HG03103 (cell line): ENCODE measurements around the gene TFAP2A.

ENCODE experiments used
- ATAC-seq: cut with Tn5 transposase; IDR thresholded peaks from one replicate; pipeline ENCODE4 v1.9.1; 2021; ENCODE audit warnings: low read depth; ENCODE audit not compliant: unreplicated experiment

Gene TFAP2A

DNA sequence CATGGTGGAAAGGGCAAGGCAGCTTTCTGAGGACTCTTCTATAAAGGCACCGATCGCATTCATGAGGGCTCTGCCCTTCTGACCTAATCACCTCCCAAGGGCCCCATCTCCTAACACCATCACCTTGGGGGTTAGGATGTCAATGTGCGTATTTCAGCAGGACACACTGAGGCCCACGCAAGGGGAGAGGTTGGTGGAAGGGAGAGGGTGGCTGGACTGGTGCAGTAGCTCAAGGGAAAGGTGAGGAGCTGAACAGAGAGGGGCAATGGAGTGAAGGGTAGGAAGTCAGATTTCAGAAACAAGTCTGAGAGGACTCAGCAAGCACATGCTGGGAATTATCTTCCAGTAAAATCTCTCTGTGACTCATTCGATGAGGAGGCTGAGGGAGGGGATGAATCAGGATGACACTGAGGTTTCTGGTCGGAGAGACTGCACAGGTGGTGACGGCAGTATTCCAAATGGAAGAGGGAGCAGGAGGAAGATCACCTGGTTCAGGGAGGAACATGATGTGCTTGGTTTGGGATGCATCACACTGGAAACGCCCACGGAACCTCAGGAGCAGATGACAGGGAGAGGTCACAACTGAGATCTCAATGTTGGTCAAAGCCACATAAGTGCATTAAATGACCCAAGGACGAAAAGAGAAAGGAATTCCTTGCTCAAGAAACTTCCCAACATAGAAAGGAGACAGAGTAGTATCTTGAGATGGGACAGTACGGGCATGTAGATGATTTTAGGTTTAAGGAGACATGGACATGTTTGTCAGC is 67.1 kb downstream of the TFAP2A start:
- no peak for ATAC-seq
